ENCODE results near the gene LOXL3.

Gene LOXL3

GRCh38 chr2:74497777-74498499 lies 55.8 kb downstream of the LOXL3 start:
- in situ Hi-C loops (cut with MboI; ENCODE audit: low sequenced_read_pairs), result no loop called here

- in situ Hi-C loops (cut with MboI; ENCODE audit: low sequenced_read_pairs), result no loop called here
Measured at GRCh38 chr2:74496997-74497776, 56.6 kb downstream of the LOXL3 start.

- in situ Hi-C loops (cut with MboI; ENCODE audit: low sequenced_read_pairs), result no loop called here
Measured at GRCh38 chr2:74495440-74495839, 58.3 kb downstream of the LOXL3 start.

DNA sequence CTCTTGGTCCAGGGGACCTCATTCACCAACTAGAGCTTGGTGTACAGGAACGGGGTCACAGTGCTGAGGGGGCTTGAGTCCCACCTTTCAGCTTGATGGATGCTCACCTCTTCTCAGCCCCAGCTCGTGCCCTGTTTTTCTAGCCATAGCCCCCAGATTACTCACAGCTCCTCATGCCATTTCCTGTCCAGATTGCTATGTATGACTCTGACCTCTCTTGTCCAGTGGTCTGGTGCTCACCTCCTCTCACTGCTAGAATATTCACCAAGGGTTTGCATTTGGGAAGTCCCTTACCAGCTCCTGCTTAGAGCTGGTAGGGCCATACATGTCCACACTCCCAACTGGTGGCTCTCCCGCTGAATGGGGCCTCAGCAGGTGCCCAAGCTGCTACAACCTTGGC lies 60.2 kb downstream of the LOXL3 start:
- in situ Hi-C loops (cut with MboI; ENCODE audit: low sequenced_read_pairs), result no loop called here

DNA sequence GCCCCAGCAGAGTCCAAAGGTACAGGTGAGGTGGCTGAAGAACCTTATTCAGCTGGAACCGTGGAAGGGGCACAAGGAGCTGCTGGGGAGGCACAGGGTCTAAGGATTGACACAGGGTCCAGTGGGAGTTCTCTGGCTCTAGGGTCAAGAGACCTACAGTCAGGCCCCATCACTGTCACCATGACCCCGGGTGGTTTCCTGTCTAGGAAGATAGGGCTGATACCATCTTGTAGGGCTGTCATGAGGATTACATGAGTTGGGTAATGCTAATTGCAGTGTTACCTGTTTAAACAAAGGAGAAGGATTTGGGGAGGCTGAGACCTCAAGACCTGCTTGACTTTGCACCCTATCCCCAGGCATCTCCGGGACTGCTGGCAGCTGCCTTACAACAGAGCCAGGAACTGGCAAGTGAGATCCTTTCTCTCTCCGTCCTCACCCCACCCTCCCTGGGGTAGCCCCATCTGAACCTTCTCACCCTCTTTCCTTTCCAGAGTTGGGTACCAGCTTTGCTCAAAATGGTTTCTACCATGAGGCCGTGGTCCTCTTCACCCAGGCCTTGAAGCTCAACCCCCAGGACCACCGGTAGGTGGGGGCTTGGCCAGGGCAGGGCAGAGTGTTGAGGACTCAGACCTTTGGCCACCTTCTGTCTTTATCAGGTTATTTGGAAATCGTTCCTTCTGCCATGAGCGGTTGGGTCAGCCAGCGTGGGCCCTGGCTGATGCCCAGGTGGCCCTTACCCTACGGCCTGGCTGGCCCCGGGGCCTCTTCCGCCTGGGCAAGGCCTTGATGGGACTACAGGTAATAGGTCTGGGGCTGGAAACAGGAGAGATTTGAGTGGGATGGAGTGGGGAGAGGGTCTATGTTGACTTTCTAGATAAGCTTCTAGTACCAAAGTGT lies 61.8 kb downstream of the LOXL3 start:
- in situ Hi-C loops (cut with MboI; ENCODE audit: low sequenced_read_pairs), result no loop called here

GRCh38 chr2:74489906-74490305 lies 63.8 kb downstream of the LOXL3 start:
- in situ Hi-C loops (cut with MboI; ENCODE audit: low sequenced_read_pairs), result loop anchor here (10.0 kb wide), 1 partner anchor 95 kb away; no protein-coding TSS in a partner anchor

GRCh38 chr2:74488643-74489481 lies 64.9 kb downstream of the LOXL3 start:
- in situ Hi-C loops (cut with MboI; ENCODE audit: low sequenced_read_pairs), result loop anchor here (10.0 kb wide), 1 partner anchor 96 kb away; no protein-coding TSS in a partner anchor

DNA sequence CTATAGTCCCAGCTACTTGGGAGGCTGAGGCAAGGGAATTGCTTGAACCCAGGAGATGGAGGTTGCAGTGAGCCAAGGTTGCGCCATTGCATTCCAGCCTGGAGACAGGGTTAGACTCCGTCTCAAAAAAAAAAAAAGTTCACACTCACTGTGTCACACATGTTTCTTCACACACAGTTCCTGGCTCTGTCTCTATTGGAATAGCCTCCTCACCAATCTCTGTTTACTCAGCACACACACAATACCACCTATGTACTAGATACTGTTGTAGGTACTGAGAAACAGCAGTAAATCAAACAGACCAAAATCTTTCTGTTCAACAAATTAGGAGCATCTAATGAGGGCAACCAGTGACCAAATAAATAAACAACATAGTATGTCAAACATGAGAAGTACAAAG lies 67.6 kb downstream of the LOXL3 start:
- in situ Hi-C loops (cut with MboI; ENCODE audit: low sequenced_read_pairs), result loop anchor here (10.0 kb wide), 1 partner anchor 99 kb away; no protein-coding TSS in a partner anchor

DNA sequence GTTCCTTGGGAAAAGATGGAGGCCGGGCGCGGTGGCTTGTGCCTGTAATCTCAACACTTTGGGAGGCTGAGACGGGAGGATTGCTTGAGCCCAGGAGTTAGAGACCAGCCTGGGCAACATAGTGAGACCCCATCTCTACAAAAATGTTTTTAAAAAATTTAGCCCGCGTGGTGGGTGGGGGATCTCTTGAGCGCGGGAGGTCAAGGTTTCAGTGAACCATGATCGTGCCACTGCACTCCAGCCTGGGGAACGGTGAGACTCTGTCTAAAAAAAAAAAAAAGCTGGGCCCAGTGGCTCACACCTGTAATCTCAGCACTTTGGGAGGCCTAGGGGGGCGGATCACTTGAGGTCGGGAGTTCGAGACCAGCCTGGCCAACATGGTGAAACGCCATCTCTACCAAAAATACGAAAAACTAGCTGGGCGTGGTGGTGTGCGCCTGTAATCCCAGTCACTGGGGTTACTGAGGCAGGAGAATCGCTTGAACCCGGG lies 70.0 kb downstream of the LOXL3 start:
- in situ Hi-C loops (cut with MboI; ENCODE audit: low sequenced_read_pairs), result loop anchor here (10.0 kb wide), 1 partner anchor 101 kb away; no protein-coding TSS in a partner anchor

- in situ Hi-C loops (cut with MboI; ENCODE audit: low sequenced_read_pairs), result loop anchor here (10.0 kb wide), 1 partner anchor 102 kb away; no protein-coding TSS in a partner anchor
Measured at GRCh38 chr2:74482801-74483674, 70.7 kb downstream of the LOXL3 start, which contains the start of the genes CCDC142 and TTC31. Gene CCDC142, minus strand, starts transcription at chr2:74482998. Its CDS starts 161 bp downstream, at chr2:74482837. Gene TTC31, plus strand, starts transcription at chr2:74483081. Its CDS starts 15 bp downstream, at chr2:74483096.

All from HL-60/S4 treated with retinoic acid at 250 ng/mL for 4 days and 3 days (cell line).